Measurements from ENCODE around the gene MAVS. TPM values are rescaled to one million over a fixed set of nuclear protein-coding genes. Genes with fewer than 3 reads are reported as not detected.

MAVS gene
- total and polyA plus RNA-seq, 9 of the 15 experiments (the other 6 are each of a cell fraction or from before 2014, with no cell fraction given), result 1.6 to 22.0 (median 11.3) TPM

- TF ChIP-seq ZBTB33 (CRISPR knock-in tag; IDR thresholded peaks at IDR 0.05) (no peak), PURB (CRISPR knock-in tag; IDR thresholded peaks at IDR 0.05; ENCODE audit: low read depth) (no peak), ZNF764 (CRISPR knock-in tag; IDR thresholded peaks at IDR 0.05; ENCODE audit: low read depth) (no peak), PHF20 (IDR thresholded peaks at IDR 0.05; ENCODE audit: partially characterized antibody) (no peak), FOS (IDR thresholded peaks at IDR 0.05; ENCODE audit: extremely low read depth, insufficient read length) (no peak), TCF3 (CRISPR knock-in tag; IDR thresholded peaks at IDR 0.05) (peak; percentile 99), ZFX (CRISPR knock-in tag; IDR thresholded peaks at IDR 0.05) (no peak), SETDB1 (IDR thresholded peaks at IDR 0.05; ENCODE audit: low read length) (no peak), CBX5 (IDR thresholded peaks at IDR 0.05; ENCODE audit: borderline replicate concordance, low read depth) (no peak), ZNF175 (CRISPR knock-in tag; IDR thresholded peaks at IDR 0.05; ENCODE audit: low read depth) (no peak), AFF4 (CRISPR knock-in tag; IDR thresholded peaks at IDR 0.05) (no peak), HDAC3 (IDR thresholded peaks at IDR 0.05; ENCODE audit: borderline replicate concordance, partially characterized antibody) (peak; percentile 66), ARID2 (IDR thresholded peaks at IDR 0.05) (no peak), E4F1 (CRISPR knock-in tag; IDR thresholded peaks at IDR 0.05; ENCODE audit: borderline replicate concordance) (no peak), TAF15 (IDR thresholded peaks at IDR 0.05; ENCODE audit: low read depth, low read length) (no peak), ZNF511 (CRISPR knock-in tag; IDR thresholded peaks at IDR 0.05) (no peak), TCF15 (CRISPR knock-in tag; IDR thresholded peaks at IDR 0.05) (no peak), ZNF395 (CRISPR knock-in tag; IDR thresholded peaks at IDR 0.05) (peak; percentile 64; the same call in 1 of the 2 replicates)
Measured at GRCh38 chr20:3909952-3910366, 63.3 kb downstream of the MAVS start (continued).
